A549 (cell line): Measurements from ENCODE around the gene EMC6. TPM values are rescaled to one million over a fixed set of nuclear protein-coding genes. Genes with fewer than 3 reads are reported as not detected.

Source experiments
- ATAC-seq, 2 experiments: fragments of 200-7000 bp in 1 of 2; fragments of >200 bp in 1 of 2; cut with Nextera tagmentation in 1 of 2; cut with Tn5 transposase in 1 of 2; 3 replicates each; pipeline versions ENCODE4 v1.8.0 to v1.9.1; 2018 to 2020; ENCODE audit warnings: mild to moderate bottlenecking in 1 of 2, moderate library complexity in 1 of 2
- CTCF ChIA-PET: fragments of 300-600 bp; sonication (Branson Sonifier 250); formaldehyde crosslinking; extraction: SDS; loops from one replicate; lab custom pipeline; 2021; ENCODE audit warnings: antibody characterized with exemption, inconsistent platforms; lab: Yijun Ruan, JAX
- POLR2A ChIA-PET: fragments of 350-600 bp; formaldehyde crosslinking; extraction: SDS; loops from one replicate; lab custom pipeline; 2021; ENCODE audit warnings: antibody characterized with exemption, inconsistent platforms; lab: Yijun Ruan, JAX
- DNase-seq, 2 experiments: peaks; one replicate each; pipeline versions ENCODE4 v3.0.0 to v3.0.0-alpha.2; 2011 to 2016; ENCODE audit warnings: low read depth in 1 of 2, low spot score in 1 of 2
- FAIRE-seq: peaks from 2 replicates; lab custom pipeline; 2011; peaks lifted over from hg19 to GRCh38; lab: Jason Lieb, UNC
- H3K27ac ChIP-seq, 2 experiments: fragments of >200 bp; sonication (Bioruptor Twin); formaldehyde crosslinking; 3 replicates each; pipeline ENCODE4 v1.5.1; 2016 to 2017
- H3K4me1 ChIP-seq: fragments of >200 bp; sonication (Bioruptor Twin); formaldehyde crosslinking; 3 replicates; pipeline ENCODE4 v1.6.1; 2016
- H3K4me2 ChIP-seq: fragments of >200 bp; sonication (Bioruptor Twin); formaldehyde crosslinking; 3 replicates; pipeline ENCODE4 v1.6.1; 2016
- H3K4me3 ChIP-seq: fragments of >200 bp; sonication (Bioruptor Twin); formaldehyde crosslinking; 3 replicates; pipeline ENCODE4 v1.5.1; 2016
- H3K9me3 ChIP-seq: fragments of >200 bp; sonication (Bioruptor Twin); formaldehyde crosslinking; 3 replicates; pipeline ENCODE4 v1.6.1; 2016
- CEBPB ChIP-seq, 2 experiments: fragments of >200 bp in 1 of 2; sonication (Bioruptor Twin) in 1 of 2; formaldehyde crosslinking in 1 of 2; IDR thresholded peaks; 2 replicates each; pipeline ENCODE4 v1.6.1; 2012 to 2016
- CHD2 ChIP-seq: fragments of 150-350 bp; IDR thresholded peaks from 2 replicates; pipeline ENCODE4 v1.6.1; 2014; ENCODE audit warnings: low read length; ENCODE audit not compliant: partially characterized antibody
- EHMT2 ChIP-seq: fragments of 200-600 bp; sonication (generic); IDR thresholded peaks from 2 replicates; pipeline ENCODE4 v1.6.1; 2016; ENCODE audit warnings: antibody characterized with exemption, low read depth, mild to moderate bottlenecking, moderate library complexity
- ESRRA ChIP-seq: fragments of 150-350 bp; IDR thresholded peaks from 2 replicates; pipeline ENCODE4 v1.6.1; 2014; ENCODE audit warnings: mild to moderate bottlenecking, low read length, borderline replicate concordance
- GATA3 ChIP-seq: IDR thresholded peaks from 2 replicates; pipeline ENCODE4 v1.6.1; 2012; ENCODE audit warnings: borderline replicate concordance
- HDAC2 ChIP-seq: fragments of 200-600 bp; sonication (generic); IDR thresholded peaks from 2 replicates; pipeline ENCODE4 v1.6.1; 2016
- HOXA7 ChIP-seq: fragments of 250-450 bp; sonication (Bioruptor Pico); IDR thresholded peaks from 2 replicates; pipeline ENCODE4 v1.5.0; 2020; ENCODE audit warnings: mild to moderate bottlenecking, moderate library complexity
- JUN ChIP-seq, 2 experiments: fragments of >200 bp; sonication (Bioruptor Twin); formaldehyde crosslinking; IDR thresholded peaks; 2 replicates in 1 of 2; 3 replicates in 1 of 2; pipeline ENCODE4 v1.6.1; 2016 to 2017
- JUNB ChIP-seq: fragments of >200 bp; sonication (Bioruptor Twin); formaldehyde crosslinking; IDR thresholded peaks from 2 replicates; pipeline ENCODE4 v1.6.1; 2016
- KDM5A ChIP-seq: fragments of 200-600 bp; sonication (generic); IDR thresholded peaks from 2 replicates; pipeline ENCODE4 v1.6.1; 2016; ENCODE audit warnings: antibody characterized with exemption, mild to moderate bottlenecking
- MAFK ChIP-seq: fragments of 450-650 bp; IDR thresholded peaks from 2 replicates; pipeline ENCODE4 v1.6.1; 2014; ENCODE audit not compliant: partially characterized antibody
- NFE2L2 ChIP-seq: fragments of 150-350 bp; conservative IDR thresholded peaks from 2 replicates; pipeline ENCODE4 v1.6.1; 2014; ENCODE audit warnings: low read length
- NPAS2 ChIP-seq: fragments of 250-450 bp; sonication (Bioruptor Pico); IDR thresholded peaks from 2 replicates; pipeline ENCODE4 v1.8.0; 2022; ENCODE audit warnings: mild to moderate bottlenecking, moderate library complexity, borderline replicate concordance
- POLR2A ChIP-seq: IDR thresholded peaks from 2 replicates; pipeline ENCODE4 v1.6.1; 2012; ENCODE audit warnings: mild to moderate bottlenecking, low read length
- POLR2AphosphoS2 ChIP-seq: conservative IDR thresholded peaks from 2 replicates; pipeline ENCODE4 v1.6.1; 2012; ENCODE audit warnings: low read length, improper control_type of control experiment, inconsistent platforms
- RAD21 ChIP-seq, 2 experiments: fragments of >200 bp in 1 of 2; sonication (Bioruptor Twin) in 1 of 2; formaldehyde crosslinking in 1 of 2; IDR thresholded peaks in 1 of 2; conservative IDR thresholded peaks in 1 of 2; 2 replicates in 1 of 2; 3 replicates in 1 of 2; pipeline ENCODE4 v1.6.1; 2012 to 2018; ENCODE audit warnings: inconsistent platforms in 1 of 2
- RCOR1 ChIP-seq: fragments of 150-350 bp; IDR thresholded peaks from 2 replicates; pipeline ENCODE4 v1.6.1; 2014; ENCODE audit warnings: antibody characterized with exemption, low read length, low read depth
- ZNF302 ChIP-seq: fragments of 250-450 bp; sonication (Bioruptor Pico); IDR thresholded peaks from 2 replicates; pipeline ENCODE4 v1.9.0; 2021; ENCODE audit warnings: inconsistent platforms, mild to moderate bottlenecking, moderate library complexity
- ZSCAN20 ChIP-seq: fragments of 250-450 bp; sonication (Bioruptor Pico); IDR thresholded peaks from 2 replicates; pipeline ENCODE4 v1.8.0; 2022; ENCODE audit warnings: mild to moderate bottlenecking, moderate library complexity
- WGBS: methylation state at CpG from one replicate; pipeline ENCODE4 v1.1.6; 2017; ENCODE audit errors: missing lambda C conversion rate; 5-methylcytosine and 5-hydroxymethylcytosine counted together
- polyA plus RNA-seq, 4 experiments: library from polyadenylated mRNA; depleted of rRNA in 3 of 4; stranded (reverse); fragments of >200 nt; fragmentation: RNase III in 1 of 4; extraction: RNeasy Plus Mini Kit Qiagen cat#74134 plus additional on column Dnase treatment in 1 of 4; gene quantifications; 2 replicates in 3 of 4; 3 replicates in 1 of 4; pipeline ENCODE4 v1.2.3, GENCODE V29; 2011 to 2017
- TF ChIP-seq, protein P1 (sequence below): fragments of 250-450 bp; sonication (Bioruptor Pico); IDR thresholded peaks from 2 replicates; pipeline ENCODE4 v1.5.0; 2020; ENCODE audit warnings: low read depth, mild to moderate bottlenecking, moderate library complexity
- TF ChIP-seq, protein P2 (sequence below): fragments of 150-350 bp; IDR thresholded peaks from 2 replicates; pipeline ENCODE4 v1.6.1; 2014; ENCODE audit warnings: low read depth, mild to moderate bottlenecking, low read length
- TF ChIP-seq, protein P3 (sequence below): IDR thresholded peaks from 2 replicates; pipeline ENCODE4 v1.6.1; 2012
- TF ChIP-seq, protein P4 (sequence below): fragments of 250-450 bp; sonication (Bioruptor Pico); IDR thresholded peaks from 2 replicates; pipeline ENCODE4 v1.5.0; 2021; ENCODE audit warnings: mild to moderate bottlenecking, moderate library complexity, borderline replicate concordance
- TF ChIP-seq, protein P5 (sequence below): IDR thresholded peaks from 2 replicates; pipeline ENCODE4 v1.6.1; 2012; ENCODE audit warnings: low read depth, borderline replicate concordance
- TF ChIP-seq, protein P6 (sequence below): IDR thresholded peaks from 2 replicates; pipeline ENCODE4 v1.6.1; 2012

EMC6 gene
- polyA plus RNA-seq, 2 of the 4 experiments (the other 2 are of a cell fraction): 68.3 to 122 TPM

DNA sequence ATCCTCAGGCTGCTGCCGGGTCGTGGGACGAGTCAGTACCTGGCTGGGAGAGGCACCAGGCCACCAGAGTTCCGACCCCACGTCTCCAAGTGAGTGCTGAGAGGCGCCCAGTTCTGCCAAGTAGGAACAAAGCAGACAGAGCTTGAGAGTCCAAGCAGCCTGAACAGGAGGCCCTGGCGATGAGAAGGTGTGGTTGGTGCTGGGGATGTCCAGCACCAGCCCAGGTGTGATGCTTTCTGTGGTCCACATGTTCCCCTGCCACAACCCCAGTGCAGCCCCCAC lies 11.1 kb upstream of the EMC6 start:
- TF ChIP-seq, protein P1, sequence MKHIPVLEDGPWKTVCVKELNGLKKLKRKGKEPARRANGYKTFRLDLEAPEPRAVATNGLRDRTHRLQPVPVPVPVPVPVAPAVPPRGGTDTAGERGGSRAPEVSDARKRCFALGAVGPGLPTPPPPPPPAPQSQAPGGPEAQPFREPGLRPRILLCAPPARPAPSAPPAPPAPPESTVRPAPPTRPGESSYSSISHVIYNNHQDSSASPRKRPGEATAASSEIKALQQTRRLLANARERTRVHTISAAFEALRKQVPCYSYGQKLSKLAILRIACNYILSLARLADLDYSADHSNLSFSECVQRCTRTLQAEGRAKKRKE: no peak
- TF ChIP-seq, protein P2, sequence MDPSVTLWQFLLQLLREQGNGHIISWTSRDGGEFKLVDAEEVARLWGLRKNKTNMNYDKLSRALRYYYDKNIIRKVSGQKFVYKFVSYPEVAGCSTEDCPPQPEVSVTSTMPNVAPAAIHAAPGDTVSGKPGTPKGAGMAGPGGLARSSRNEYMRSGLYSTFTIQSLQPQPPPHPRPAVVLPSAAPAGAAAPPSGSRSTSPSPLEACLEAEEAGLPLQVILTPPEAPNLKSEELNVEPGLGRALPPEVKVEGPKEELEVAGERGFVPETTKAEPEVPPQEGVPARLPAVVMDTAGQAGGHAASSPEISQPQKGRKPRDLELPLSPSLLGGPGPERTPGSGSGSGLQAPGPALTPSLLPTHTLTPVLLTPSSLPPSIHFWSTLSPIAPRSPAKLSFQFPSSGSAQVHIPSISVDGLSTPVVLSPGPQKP: no peak
- TF ChIP-seq, protein P3, sequence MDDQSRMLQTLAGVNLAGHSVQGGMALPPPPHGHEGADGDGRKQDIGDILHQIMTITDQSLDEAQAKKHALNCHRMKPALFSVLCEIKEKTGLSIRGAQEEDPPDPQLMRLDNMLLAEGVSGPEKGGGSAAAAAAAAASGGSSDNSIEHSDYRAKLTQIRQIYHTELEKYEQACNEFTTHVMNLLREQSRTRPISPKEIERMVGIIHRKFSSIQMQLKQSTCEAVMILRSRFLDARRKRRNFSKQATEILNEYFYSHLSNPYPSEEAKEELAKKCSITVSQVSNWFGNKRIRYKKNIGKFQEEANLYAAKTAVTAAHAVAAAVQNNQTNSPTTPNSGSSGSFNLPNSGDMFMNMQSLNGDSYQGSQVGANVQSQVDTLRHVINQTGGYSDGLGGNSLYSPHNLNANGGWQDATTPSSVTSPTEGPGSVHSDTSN: 0 out of 2 replicates have a peak, but pooled peaks have one; percentile 39
- TF ChIP-seq EHMT2: no peak
- TF ChIP-seq, protein P4, sequence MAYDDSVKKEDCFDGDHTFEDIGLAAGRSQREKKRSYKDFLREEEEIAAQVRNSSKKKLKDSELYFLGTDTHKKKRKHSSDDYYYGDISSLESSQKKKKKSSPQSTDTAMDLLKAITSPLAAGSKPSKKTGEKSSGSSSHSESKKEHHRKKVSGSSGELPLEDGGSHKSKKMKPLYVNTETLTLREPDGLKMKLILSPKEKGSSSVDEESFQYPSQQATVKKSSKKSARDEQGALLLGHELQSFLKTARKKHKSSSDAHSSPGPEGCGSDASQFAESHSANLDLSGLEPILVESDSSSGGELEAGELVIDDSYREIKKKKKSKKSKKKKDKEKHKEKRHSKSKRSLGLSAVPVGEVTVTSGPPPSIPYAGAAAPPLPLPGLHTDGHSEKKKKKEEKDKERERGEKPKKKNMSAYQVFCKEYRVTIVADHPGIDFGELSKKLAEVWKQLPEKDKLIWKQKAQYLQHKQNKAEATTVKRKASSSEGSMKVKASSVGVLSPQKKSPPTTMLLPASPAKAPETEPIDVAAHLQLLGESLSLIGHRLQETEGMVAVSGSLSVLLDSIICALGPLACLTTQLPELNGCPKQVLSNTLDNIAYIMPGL (CRISPR knock-in tag): no peak
- peak; percentile 5; the same call in 1 of the 2 replicates for TF ChIP-seq POLR2A
- no peak for TF ChIP-seq HDAC2
- TF ChIP-seq RAD21 (conservative IDR thresholded peaks at IDR 0.05 in 1 of 2, IDR thresholded peaks at IDR 0.05 in 1 of 2): no peak
- TF ChIP-seq, protein P5, sequence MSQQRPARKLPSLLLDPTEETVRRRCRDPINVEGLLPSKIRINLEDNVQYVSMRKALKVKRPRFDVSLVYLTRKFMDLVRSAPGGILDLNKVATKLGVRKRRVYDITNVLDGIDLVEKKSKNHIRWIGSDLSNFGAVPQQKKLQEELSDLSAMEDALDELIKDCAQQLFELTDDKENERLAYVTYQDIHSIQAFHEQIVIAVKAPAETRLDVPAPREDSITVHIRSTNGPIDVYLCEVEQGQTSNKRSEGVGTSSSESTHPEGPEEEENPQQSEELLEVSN: no peak
- H3K4me1 ChIP-seq: peaks cover 15% of the 10 kb centered on the region
- no peaks in the 10 kb centered on the region for H3K9me3 ChIP-seq
- WGBS: 91% methylated on average over 7 of the region's 7 CpGs
- ChIA-PET POLR2A (interaction anchor here (1.5 to 2.9 kb wide), 2 partner anchors 10 to 21 kb away, joined by 6 to 11 read pairs; partner anchors contain the start of genes CTNS and SHPK), CTCF (interaction anchor here (1.6 to 6.8 kb wide), 2 partner anchors 9 to 10 kb away, joined by 10 to 43 read pairs; no protein-coding TSS in a partner anchor)
- H3K4me2 ChIP-seq: no peak overlapping the region
- ATAC-seq: peak in 1 of 2 experiments; percentile 2; a peak in 3 of 6 replicates
- FAIRE-seq: no peak
- no peak overlapping the region for H3K4me3 ChIP-seq
- no peak overlapping the region for H3K27ac ChIP-seq
- no peak for DNase-seq

DNA sequence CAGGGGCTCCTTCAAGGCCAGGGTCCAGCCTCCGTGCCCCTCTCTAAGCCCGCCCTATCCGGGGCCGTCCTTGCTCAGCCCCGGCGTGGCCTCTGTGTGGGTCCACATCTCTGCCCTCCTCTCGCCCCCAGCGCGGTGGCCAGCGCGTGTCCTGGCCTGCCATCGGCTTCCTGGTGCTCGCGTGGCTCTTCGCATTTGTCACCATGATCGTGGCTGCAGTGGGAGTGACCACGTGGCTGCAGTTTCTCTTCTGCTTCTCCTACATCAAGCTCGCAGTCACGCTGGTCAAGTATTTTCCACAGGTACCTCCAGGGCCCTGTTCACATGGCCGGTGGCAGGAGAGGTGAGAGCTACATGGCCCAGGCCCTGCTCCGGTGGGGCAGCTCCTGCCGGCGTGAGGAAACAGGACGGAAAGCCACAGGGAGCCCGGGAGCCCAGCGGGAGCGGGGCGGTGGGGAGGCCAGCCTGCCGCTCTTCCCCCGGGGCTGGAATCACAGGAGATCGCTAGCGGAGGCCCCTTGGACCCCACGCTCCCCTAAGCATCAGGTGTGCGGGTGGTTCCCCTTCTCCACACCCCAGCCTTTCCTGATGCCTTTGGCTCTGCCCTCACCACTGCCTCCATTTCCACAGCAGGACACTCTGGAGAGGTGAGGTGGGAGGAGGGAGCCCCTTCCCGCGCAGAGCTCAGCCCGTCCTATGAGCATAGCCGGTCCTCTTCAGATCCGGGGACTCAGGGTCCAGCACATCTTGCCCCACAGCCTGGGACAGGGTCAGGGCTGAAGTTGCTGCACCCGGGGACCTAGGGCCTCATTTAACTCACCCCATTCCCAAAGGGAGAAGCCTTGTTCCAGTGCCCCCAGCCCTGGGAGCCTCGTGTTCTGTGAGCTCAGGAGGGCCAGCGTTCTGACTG lies 10.5 kb upstream of the EMC6 start:
- no peaks in the 10 kb centered on the region for H3K9me3 ChIP-seq
- H3K27ac ChIP-seq: peak overlapping the region in 1 of 2 experiments; percentile 80; a peak in 2 of 6 replicates
- DNase-seq (no peak), FAIRE-seq (no peak), ATAC-seq (peak; percentile 0 to 4; a peak in 3 of 6 replicates)
- H3K4me1 ChIP-seq: peaks cover 15% of the 10 kb centered on the region
- 92% methylated on average over 39 of the region's 42 CpGs for WGBS
- no peak overlapping the region for H3K4me3 ChIP-seq
- POLR2A ChIA-PET: interaction anchor here (1.5 to 2.9 kb wide), 3 partner anchors 10 to 22 kb away, joined by 6 to 21 read pairs (median 11); partner anchors contain the start of genes CTNS, EMC6, SHPK and TAX1BP3
- H3K4me2 ChIP-seq: no peak overlapping the region
- no peak for TF ChIP-seq ZSCAN20 (CRISPR knock-in tag)
- CTCF ChIA-PET: interaction anchor here (0.6 to 6.8 kb wide), 3 partner anchors 9 to 1937 kb away, joined by 4 to 43 read pairs (median 10); no protein-coding TSS in a partner anchor

DNA sequence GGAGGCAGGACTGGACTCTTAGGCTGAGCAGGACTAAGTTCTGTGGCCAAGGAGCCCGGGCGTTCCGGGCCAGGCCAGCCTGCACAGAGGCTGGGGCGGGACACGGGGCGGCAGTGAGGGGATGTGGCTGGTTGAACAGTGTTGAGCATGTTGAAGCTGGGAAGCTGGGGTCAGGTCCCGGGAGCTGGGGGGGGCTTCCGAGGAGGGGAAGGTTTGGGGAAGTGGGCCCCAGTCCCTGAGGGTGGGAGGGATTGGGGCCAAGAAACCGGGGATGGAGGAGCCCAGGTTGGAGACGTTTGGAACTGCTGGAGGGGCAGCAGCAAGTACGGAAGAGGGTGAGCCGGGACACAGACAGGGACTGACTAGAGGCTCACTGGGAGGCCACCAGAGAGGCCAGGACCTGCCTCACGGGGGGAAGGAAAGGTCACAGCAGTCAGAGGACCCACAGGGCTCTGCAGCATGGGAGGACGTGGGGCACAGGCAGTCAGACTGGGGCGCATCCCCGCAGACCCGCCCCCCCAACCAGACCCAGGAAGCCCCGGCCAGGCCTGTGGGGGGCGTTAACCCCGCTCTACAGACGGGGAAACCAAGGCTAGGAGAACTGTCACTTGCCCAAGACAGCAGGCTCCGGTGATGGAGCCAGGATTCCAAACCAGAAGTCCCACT lies 9.7 kb upstream of the EMC6 start:
- no peak for FAIRE-seq
- WGBS: 89% methylated on average over 20 of the region's 22 CpGs
- POLR2A ChIA-PET: interaction anchor here (1.0 to 2.9 kb wide), 3 partner anchors 9 to 23 kb away, joined by 4 to 21 read pairs (median 11); partner anchors contain the start of genes CTNS, EMC6, SHPK and TAX1BP3
- H3K4me1 ChIP-seq: peaks cover 15% of the 10 kb centered on the region
- peak overlapping the region; percentile 42 to 80; a peak in 5 of 6 replicates for H3K27ac ChIP-seq
- DNase-seq: no peak
- peak; percentile 4; a peak in 4 of 6 replicates for ATAC-seq
- no peak overlapping the region for H3K4me3 ChIP-seq
- H3K9me3 ChIP-seq: no peaks in the 10 kb centered on the region
- peak overlapping the region; percentile 47 for H3K4me2 ChIP-seq
- CTCF ChIA-PET: interaction anchor here (1.6 to 6.8 kb wide), 4 partner anchors 8 to 610 kb away, joined by 3 to 43 read pairs (median 10); no protein-coding TSS in a partner anchor
- TF ChIP-seq ESRRA: no peak
- no peak for TF ChIP-seq HOXA7 (CRISPR knock-in tag)
- no peak for TF ChIP-seq CEBPB (IDR thresholded peaks at IDR 0.05)
- TF ChIP-seq MAFK: no peak
- TF ChIP-seq NPAS2: no peak
- no peak for TF ChIP-seq CHD2
- no peak for TF ChIP-seq RAD21 (conservative IDR thresholded peaks at IDR 0.05 in 1 of 2, IDR thresholded peaks at IDR 0.05 in 1 of 2)
- TF ChIP-seq NFE2L2: no peak
- TF ChIP-seq JUN (IDR thresholded peaks at IDR 0.05): no peak
- no peak for TF ChIP-seq ZNF302 (CRISPR knock-in tag)
- TF ChIP-seq KDM5A: no peak
- no peak for TF ChIP-seq RCOR1
- TF ChIP-seq, protein P6, sequence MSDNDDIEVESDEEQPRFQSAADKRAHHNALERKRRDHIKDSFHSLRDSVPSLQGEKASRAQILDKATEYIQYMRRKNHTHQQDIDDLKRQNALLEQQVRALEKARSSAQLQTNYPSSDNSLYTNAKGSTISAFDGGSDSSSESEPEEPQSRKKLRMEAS: no peak
- TF ChIP-seq POLR2AphosphoS2: no peak
- TF ChIP-seq JUNB: no peak
- no peak for TF ChIP-seq GATA3
